HL-60 (cell line): ENCODE measurements around the gene PNPLA2.

Experiments
- GABPA ChIP-seq: IDR thresholded peaks from 2 replicates; pipeline ENCODE4 v1.6.1; 2012; ENCODE audit warnings: low read depth
- POLR2AphosphoS5 ChIP-seq: IDR thresholded peaks from 2 replicates; pipeline ENCODE4 v1.6.1; 2012; ENCODE audit warnings: low read depth
- TF ChIP-seq, protein P1 (sequence below): IDR thresholded peaks from one replicate; pipeline ENCODE4 v1.5.1; 2011; ENCODE audit warnings: low read length, control low read depth, inconsistent platforms; ENCODE audit not compliant: insufficient read depth

DNA sequence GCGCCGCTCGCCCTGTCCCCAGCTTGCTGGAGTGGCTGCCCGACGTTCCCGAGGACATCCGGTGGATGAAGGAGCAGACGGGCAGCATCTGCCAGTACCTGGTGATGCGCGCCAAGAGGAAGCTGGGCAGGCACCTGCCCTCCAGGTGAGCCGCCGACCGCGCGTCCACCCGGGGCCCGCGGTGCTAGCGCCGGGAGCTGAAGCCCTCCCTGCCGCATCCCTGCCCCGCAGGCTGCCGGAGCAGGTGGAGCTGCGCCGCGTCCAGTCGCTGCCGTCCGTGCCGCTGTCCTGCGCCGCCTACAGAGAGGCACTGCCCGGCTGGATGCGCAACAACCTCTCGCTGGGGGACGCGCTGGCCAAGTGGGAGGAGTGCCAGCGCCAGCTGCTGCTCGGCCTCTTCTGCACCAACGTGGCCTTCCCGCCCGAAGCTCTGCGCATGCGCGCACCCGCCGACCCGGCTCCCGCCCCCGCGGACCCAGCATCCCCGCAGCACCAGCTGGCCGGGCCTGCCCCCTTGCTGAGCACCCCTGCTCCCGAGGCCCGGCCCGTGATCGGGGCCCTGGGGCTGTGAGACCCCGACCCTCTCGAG lies 5.7 kb downstream of the PNPLA2 start:
- TF ChIP-seq, protein P1, sequence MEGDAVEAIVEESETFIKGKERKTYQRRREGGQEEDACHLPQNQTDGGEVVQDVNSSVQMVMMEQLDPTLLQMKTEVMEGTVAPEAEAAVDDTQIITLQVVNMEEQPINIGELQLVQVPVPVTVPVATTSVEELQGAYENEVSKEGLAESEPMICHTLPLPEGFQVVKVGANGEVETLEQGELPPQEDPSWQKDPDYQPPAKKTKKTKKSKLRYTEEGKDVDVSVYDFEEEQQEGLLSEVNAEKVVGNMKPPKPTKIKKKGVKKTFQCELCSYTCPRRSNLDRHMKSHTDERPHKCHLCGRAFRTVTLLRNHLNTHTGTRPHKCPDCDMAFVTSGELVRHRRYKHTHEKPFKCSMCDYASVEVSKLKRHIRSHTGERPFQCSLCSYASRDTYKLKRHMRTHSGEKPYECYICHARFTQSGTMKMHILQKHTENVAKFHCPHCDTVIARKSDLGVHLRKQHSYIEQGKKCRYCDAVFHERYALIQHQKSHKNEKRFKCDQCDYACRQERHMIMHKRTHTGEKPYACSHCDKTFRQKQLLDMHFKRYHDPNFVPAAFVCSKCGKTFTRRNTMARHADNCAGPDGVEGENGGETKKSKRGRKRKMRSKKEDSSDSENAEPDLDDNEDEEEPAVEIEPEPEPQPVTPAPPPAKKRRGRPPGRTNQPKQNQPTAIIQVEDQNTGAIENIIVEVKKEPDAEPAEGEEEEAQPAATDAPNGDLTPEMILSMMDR: no peak
- TF ChIP-seq GABPA (no peak), POLR2AphosphoS5 (no peak)
